Measurements from ENCODE around the gene PWWP2B.

DNA sequence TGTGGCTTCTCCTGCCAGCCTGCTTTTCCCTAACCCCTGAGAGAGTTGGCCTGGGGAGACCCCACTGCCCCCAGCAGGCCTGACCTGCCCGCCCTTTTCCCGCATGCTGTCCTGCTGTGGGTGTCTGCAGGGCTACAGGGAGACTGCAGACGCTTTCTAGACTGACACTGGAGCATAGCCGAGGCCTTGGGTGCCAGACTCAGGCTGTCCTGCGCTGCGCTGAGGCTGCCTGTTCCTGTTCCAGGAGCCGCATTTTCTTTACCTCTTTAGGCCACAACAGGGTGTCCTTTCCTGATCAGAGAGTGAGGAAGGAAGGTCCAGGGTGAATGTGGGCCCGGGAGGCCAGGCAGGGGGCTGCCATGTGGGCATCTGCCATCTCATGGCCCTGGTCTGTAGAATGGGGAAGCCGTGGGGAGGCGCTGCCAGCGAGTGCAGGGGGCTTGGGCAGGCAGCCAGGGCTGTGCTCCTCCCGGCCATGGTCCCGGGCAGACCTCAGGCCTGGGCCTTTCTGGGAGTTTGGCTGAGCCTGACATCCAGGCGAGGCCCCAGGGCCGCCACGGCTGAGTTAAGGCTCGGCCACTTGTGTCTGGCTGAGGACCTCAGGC is 3.6 kb downstream of the PWWP2B start:
- TF ChIP-seq, protein P1, sequence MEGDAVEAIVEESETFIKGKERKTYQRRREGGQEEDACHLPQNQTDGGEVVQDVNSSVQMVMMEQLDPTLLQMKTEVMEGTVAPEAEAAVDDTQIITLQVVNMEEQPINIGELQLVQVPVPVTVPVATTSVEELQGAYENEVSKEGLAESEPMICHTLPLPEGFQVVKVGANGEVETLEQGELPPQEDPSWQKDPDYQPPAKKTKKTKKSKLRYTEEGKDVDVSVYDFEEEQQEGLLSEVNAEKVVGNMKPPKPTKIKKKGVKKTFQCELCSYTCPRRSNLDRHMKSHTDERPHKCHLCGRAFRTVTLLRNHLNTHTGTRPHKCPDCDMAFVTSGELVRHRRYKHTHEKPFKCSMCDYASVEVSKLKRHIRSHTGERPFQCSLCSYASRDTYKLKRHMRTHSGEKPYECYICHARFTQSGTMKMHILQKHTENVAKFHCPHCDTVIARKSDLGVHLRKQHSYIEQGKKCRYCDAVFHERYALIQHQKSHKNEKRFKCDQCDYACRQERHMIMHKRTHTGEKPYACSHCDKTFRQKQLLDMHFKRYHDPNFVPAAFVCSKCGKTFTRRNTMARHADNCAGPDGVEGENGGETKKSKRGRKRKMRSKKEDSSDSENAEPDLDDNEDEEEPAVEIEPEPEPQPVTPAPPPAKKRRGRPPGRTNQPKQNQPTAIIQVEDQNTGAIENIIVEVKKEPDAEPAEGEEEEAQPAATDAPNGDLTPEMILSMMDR (IDR thresholded peaks at IDR 0.05): no peak
- TF ChIP-seq POLR2A (IDR thresholded peaks at IDR 0.05): no peak

All from heart left ventricle (tissue), 13 donors.